Small intestine (tissue), 7 donors: Measurements from ENCODE around the gene FAT1. TPM values are rescaled to one million over a fixed set of nuclear protein-coding genes. Genes with fewer than 3 reads are reported as not detected.

Experiments
- DNase-seq, 2 donors: peaks; one replicate each; pipeline versions ENCODE4 v3.0.0 to v3.0.0-alpha.2; 2013
- FAIRE-seq: peaks from 2 replicates; lab custom pipeline; 2012; peaks lifted over from hg19 to GRCh38; lab: Jason Lieb, UNC
- H3K27ac ChIP-seq, 3 donors: one replicate each; pipeline ENCODE4 v1.5.1; 2013; ENCODE audit warnings: low read length in 2 of 3, mild to moderate bottlenecking in 2 of 3, control low read depth in 1 of 3, inconsistent platforms in 1 of 3, low read depth in 1 of 3, moderate library complexity in 1 of 3
- H3K27me3 ChIP-seq, 3 donors: one replicate each; pipeline ENCODE4 v1.6.1; 2013; ENCODE audit warnings: low read length in 3 of 3, inconsistent platforms in 1 of 3; ENCODE audit not compliant: control insufficient read depth in 3 of 3, insufficient read depth in 3 of 3
- H3K36me3 ChIP-seq, 3 donors: one replicate each; pipeline ENCODE4 v1.6.1; 2013; ENCODE audit warnings: low read length in 3 of 3, inconsistent platforms in 1 of 3, low read depth in 1 of 3, mild to moderate bottlenecking in 1 of 3, moderate library complexity in 1 of 3; ENCODE audit not compliant: control insufficient read depth in 3 of 3, insufficient read depth in 2 of 3
- H3K4me1 ChIP-seq, 3 donors: one replicate each; pipeline ENCODE4 v1.6.1; 2013; ENCODE audit warnings: low read length in 2 of 3, inconsistent platforms in 1 of 3, low read depth in 1 of 3, mild to moderate bottlenecking in 1 of 3, moderate library complexity in 1 of 3; ENCODE audit not compliant: control insufficient read depth in 3 of 3, insufficient read depth in 2 of 3
- H3K4me3 ChIP-seq, 3 donors: one replicate each; pipeline ENCODE4 v1.5.1; 2013; ENCODE audit warnings: low read length in 3 of 3, control low read depth in 1 of 3, inconsistent platforms in 1 of 3, low read depth in 1 of 3, mild to moderate bottlenecking in 1 of 3, moderate library complexity in 1 of 3
- H3K9me3 ChIP-seq, 2 donors: one replicate each; pipeline ENCODE4 v1.6.1; 2013; ENCODE audit warnings: low read depth in 1 of 2, low read length in 1 of 2; ENCODE audit not compliant: control insufficient read depth in 2 of 2, insufficient read depth in 1 of 2
- WGBS, 3 donors: extraction: QIAGEN DNeasy Blood & Tissue Kit; methylation state at CpG; one replicate each; pipeline ENCODE4 v1.1.7; 2013; 5-methylcytosine and 5-hydroxymethylcytosine counted together
- polyA plus RNA-seq, 4 donors: library from polyadenylated mRNA; stranded (reverse) in 3 of 4; unstranded in 1 of 4; fragments of 200-250 nt in 3 of 4; fragments of 120-200 nt in 1 of 4; gene quantifications; one replicate each; pipeline versions ENCODE4 v1.2.1 to v1.2.3, GENCODE V29; 2013
- donor health status: healthy with polysubstance abuse.
- donor health status: control.
- donor health status: control.
- donor health status: Bipolar disorder and iron deficiency.
- donor health status: healthy.

Gene FAT1
- polyA plus RNA-seq, 4 donors = 62.4 to 189 (median 83.6) TPM

- peaks cover 0 to 33% (median 7%) of the 10 kb centered on the region in 3 donors for H3K36me3 ChIP-seq
- H3K27me3 ChIP-seq = no peaks in the 10 kb centered on the region
- DNase-seq (no peak), FAIRE-seq (no peak)
- no peaks in the 10 kb centered on the region for H3K9me3 ChIP-seq
- H3K4me3 ChIP-seq = no peak overlapping the region
- WGBS, 3 donors = 84 to 92% (median 91%) methylated on average over 5 of the region's 5 CpGs
- H3K27ac ChIP-seq = no peak overlapping the region
- peaks cover 0 to 5% (median 0%) of the 10 kb centered on the region in 3 donors for H3K4me1 ChIP-seq
These were observed 72.5 kb downstream of the FAT1 start for GRCh38 chr4:186651181-186651603.

- Histone ChIP-seq H3K9me3 (no peaks in the 10 kb centered on the region), H3K36me3 (peaks cover 0 to 27% (median 7%) of the 10 kb centered on the region in 3 donors), H3K27ac (no peak overlapping the region), H3K27me3 (no peaks in the 10 kb centered on the region), H3K4me1 (peaks cover 0 to 5% (median 0%) of the 10 kb centered on the region in 3 donors), H3K4me3 (no peak overlapping the region)
- 33 to 74% (median 46%) methylated on average over 3 of the region's 3 CpGs for WGBS, 3 donors
- peak; percentile 39 for FAIRE-seq
- DNase-seq = no peak
These were observed 73.1 kb downstream of the FAT1 start for GRCh38 chr4:186650401-186651180.

- Histone ChIP-seq H3K4me1 (peaks cover 2 to 23% (median 4%) of the 10 kb centered on the region in 3 donors), H3K4me3 (no peak overlapping the region), H3K9me3 (no peaks in the 10 kb centered on the region), H3K27me3 (no peaks in the 10 kb centered on the region), H3K36me3 (peaks cover 0 to 20% (median 7%) of the 10 kb centered on the region in 3 donors), H3K27ac (no peak overlapping the region)
- WGBS, 3 donors = 84 to 86% (median 85%) methylated on average over 4 of the region's 4 CpGs
- DNase-seq (no peak), FAIRE-seq (no peak)
These were observed 75.8 kb downstream of the FAT1 start for GRCh38 chr4:186647821-186648220.

- H3K27me3 ChIP-seq = no peaks in the 10 kb centered on the region
These were observed 78.9 kb downstream of the FAT1 start for GRCh38 chr4:186644737-186645261.

GRCh38 chr4:186644311-186644638 is 79.4 kb downstream of the FAT1 start:
- Histone ChIP-seq H3K9me3 (no peaks in the 10 kb centered on the region), H3K4me3 (no peak overlapping the region), H3K27me3 (no peaks in the 10 kb centered on the region), H3K4me1 (peaks cover 2 to 23% (median 4%) of the 10 kb centered on the region in 3 donors), H3K27ac (peak overlapping the region in 1 of 3 donors; percentile 36), H3K36me3 (peaks cover 0 to 26% (median 5%) of the 10 kb centered on the region in 3 donors)
- 36 to 47% (median 41%) methylated on average over 2 of the region's 2 CpGs for WGBS, 3 donors
- no peak for FAIRE-seq
- DNase-seq = no peak

More at GRCh38 chr4:186644737-186645261, 78.9 kb downstream of the FAT1 start:
- 56 to 76% (median 66%) methylated on average over 9 of the region's 9 CpGs for WGBS, 3 donors
- Histone ChIP-seq H3K9me3 (no peaks in the 10 kb centered on the region), H3K36me3 (peaks cover 0 to 27% (median 5%) of the 10 kb centered on the region in 3 donors), H3K4me3 (no peak overlapping the region), H3K27ac (peak overlapping the region in 1 of 3 donors; percentile 36), H3K4me1 (peaks cover 2 to 23% (median 4%) of the 10 kb centered on the region in 3 donors)
- DNase-seq (peak; percentile 21 to 47), FAIRE-seq (no peak)

DNA sequence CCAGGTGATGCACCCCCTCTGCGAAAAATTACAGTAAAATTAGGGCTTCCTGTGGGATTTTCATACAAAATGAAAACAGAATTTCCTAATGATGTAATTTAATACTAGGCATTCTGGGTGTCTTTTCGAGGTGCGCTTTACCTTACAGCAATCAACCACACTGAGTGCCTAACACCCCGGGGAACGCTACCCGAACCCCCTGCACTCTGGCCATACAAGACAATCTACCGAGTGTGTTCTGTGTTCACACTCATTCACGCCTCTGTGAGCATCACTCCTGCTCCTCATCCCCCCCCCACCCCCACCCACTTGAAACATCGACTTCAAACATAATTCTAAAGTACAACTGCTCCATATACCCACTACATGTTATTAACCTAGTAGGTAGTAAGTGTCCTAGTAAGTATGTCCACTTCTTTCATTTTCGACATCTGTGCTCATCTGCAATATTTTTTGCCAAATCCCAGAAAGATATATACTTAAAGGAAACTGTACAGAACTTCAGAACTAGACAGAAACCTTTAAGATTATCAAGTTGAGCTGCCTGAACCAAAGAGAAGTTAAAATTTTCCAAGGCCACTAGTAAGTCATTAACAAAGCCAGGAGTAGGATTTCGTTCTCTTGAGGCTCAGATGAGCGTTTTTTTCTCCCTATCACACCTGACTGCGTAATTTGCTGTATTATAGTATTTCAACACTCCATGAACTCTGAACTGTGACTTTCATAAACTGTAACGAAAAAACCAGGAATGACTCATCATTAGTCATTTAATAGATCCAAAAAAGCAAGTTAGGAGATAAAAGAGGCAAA is 80.0 kb downstream of the FAT1 start:
- Histone ChIP-seq H3K27ac (peak overlapping the region in 1 of 3 donors; percentile 61), H3K9me3 (no peaks in the 10 kb centered on the region), H3K4me1 (peaks cover 2 to 23% (median 4%) of the 10 kb centered on the region in 3 donors), H3K27me3 (no peaks in the 10 kb centered on the region), H3K36me3 (peaks cover 0 to 27% (median 4%) of the 10 kb centered on the region in 3 donors), H3K4me3 (no peak overlapping the region)
- DNase-seq (peak; percentile 88 to 90), FAIRE-seq (peak; percentile 55)
- WGBS, 3 donors = 48 to 69% (median 48%) methylated on average over 14 of the region's 14 CpGs

DNA sequence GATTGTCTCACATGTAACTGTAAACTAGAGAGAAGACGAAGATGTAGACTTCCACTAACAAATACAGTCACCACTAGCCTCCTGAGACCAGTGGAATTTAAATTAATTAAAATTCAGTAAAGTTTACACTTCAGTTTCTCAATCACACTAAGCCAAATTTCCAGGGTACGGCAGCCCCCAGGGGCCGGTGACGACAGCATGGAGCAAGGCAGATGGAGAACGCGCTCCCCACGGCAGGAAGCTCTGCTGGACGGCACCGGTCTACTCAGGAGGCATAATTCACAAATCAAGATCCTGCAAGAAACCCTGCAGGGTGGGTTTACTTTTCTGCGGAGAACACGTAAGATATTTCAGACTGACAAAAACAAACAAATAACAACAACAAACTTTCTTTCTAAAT is 80.7 kb downstream of the FAT1 start:
- Histone ChIP-seq H3K4me1 (peaks cover 2 to 23% (median 4%) of the 10 kb centered on the region in 3 donors), H3K36me3 (peaks cover 0 to 26% (median 2%) of the 10 kb centered on the region in 3 donors), H3K9me3 (no peaks in the 10 kb centered on the region), H3K4me3 (no peak overlapping the region), H3K27me3 (no peaks in the 10 kb centered on the region), H3K27ac (peak overlapping the region in 1 of 3 donors; percentile 61)
- 87 to 95% (median 90%) methylated on average over 11 of the region's 11 CpGs for WGBS, 3 donors
- DNase-seq = no peak
- no peak for FAIRE-seq

DNA sequence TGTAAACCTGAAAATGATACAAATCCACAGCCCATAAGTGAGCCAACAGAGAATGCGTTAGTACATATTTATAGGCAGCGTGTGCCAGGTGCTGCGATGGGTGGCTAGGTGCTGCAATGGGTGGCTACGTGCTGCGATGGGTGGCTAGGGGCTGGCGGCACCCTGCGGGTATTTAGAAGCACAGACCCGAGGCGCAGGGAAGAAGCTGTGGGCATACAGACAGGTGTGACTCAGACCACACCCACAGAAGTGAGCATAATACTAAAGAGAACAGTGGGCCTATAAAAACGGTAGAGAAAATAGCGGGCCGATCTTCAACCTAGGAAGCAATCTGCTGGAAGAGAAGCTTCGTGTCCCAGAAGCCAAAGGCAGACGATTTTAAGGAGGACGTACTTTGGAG is 81.1 kb downstream of the FAT1 start:
- peak overlapping the region in 1 of 3 donors; percentile 61 for H3K27ac ChIP-seq
- H3K4me3 ChIP-seq = no peak overlapping the region
- H3K9me3 ChIP-seq = no peaks in the 10 kb centered on the region
- H3K27me3 ChIP-seq = no peaks in the 10 kb centered on the region
- peaks cover 2 to 23% (median 4%) of the 10 kb centered on the region in 3 donors for H3K4me1 ChIP-seq
- 85 to 90% (median 88%) methylated on average over 15 of the region's 15 CpGs for WGBS, 3 donors
- DNase-seq = no peak
- FAIRE-seq = no peak
- H3K36me3 ChIP-seq = peaks cover 0 to 26% (median 2%) of the 10 kb centered on the region in 3 donors
